ENCODE data around the gene TCF7L1. TPM values are rescaled to one million over a fixed set of nuclear protein-coding genes. Genes with fewer than 3 reads are reported as not detected.

TCF7L1 gene
- total and polyA plus RNA-seq, 9 of the 15 experiments (the other 6 are each of a cell fraction or from before 2014, with no cell fraction given) = 0.03 to 0.11 (median 0.07) TPM; not detected in 5

- H3K4me2 ChIP-seq (ENCODE audit: insufficient read depth, low read length) = no peak overlapping the region
- FAIRE-seq (no peak), ATAC-seq (no peak), DNase-seq (ENCODE audit: extremely low read depth in 1 of 4, low spot score in 3 of 4) (no peak)
- in situ Hi-C loops (cut with MboI) = no loop called here
- intact Hi-C loops (cut with micrococcal nuclease) = loop anchor here (5.0 kb wide), 2 partner anchors 53 to 98 kb away; no protein-coding TSS in a partner anchor
- no peaks in the 10 kb centered on the region for H4K20me1 ChIP-seq (replicated peaks; ENCODE audit: control insufficient read depth, insufficient read depth, low read length)
- H3K27ac ChIP-seq (ENCODE audit: extremely low read depth, low read depth, low read length) = no peak overlapping the region
- ChIA-PET CTCF (ENCODE audit: low intra/inter-chr PET ratio) (no interaction called here), POLR2A (interaction anchor here (0.6 kb wide), 1 partner anchor 1016 kb away, joined by 3 read pairs; no protein-coding TSS in a partner anchor)
- H3K4me3 ChIP-seq = no peak overlapping the region
- H3K79me2 ChIP-seq (ENCODE audit: control insufficient read depth, insufficient read depth, low read length) = no peaks in the 10 kb centered on the region
- H3K4me1 ChIP-seq (replicated peaks in 1 of 2; ENCODE audit: control insufficient read depth in 2 of 2, insufficient read depth in 2 of 2, low read length in 2 of 2) = no peaks in the 10 kb centered on the region
- no peaks in the 10 kb centered on the region; the same call in 1 of the 2 replicates for H3K9me3 ChIP-seq (replicated peaks; ENCODE audit: control insufficient read depth, insufficient read depth, low read depth, low read length)
- H3K27me3 ChIP-seq (ENCODE audit: control insufficient read depth in 2 of 2, insufficient read depth in 2 of 2, low read length in 2 of 2) = peaks cover 0 to 26% of the 10 kb centered on the region in 2 experiments; a peak in 2 of 5 replicates
- 2% methylated on average over 5 of the region's 5 CpGs for WGBS (ENCODE audit: insufficient coverage, low coverage, missing lambda C conversion rate)
- no peaks in the 10 kb centered on the region for H3K36me3 ChIP-seq (ENCODE audit: control insufficient read depth, insufficient read depth, low read length)
- H3K9ac ChIP-seq (ENCODE audit: insufficient read depth in 1 of 2, low read depth in 2 of 2, low read length in 2 of 2) = no peak overlapping the region
- no TSS peak for BruUV-seq (replicated peaks)
- no peaks in the 10 kb centered on the region for H3K9me1 ChIP-seq (ENCODE audit: control insufficient read depth, insufficient read depth, low read length)
- TF ChIP-seq STAT6 (CRISPR knock-in tag; IDR thresholded peaks at IDR 0.05) (no peak), ZBTB17 (CRISPR knock-in tag; IDR thresholded peaks at IDR 0.05) (no peak), PCBP1 (IDR thresholded peaks at IDR 0.05; ENCODE audit: low read depth, low read length, poor library complexity, severe bottlenecking) (no peak), CBFA2T3 (IDR thresholded peaks at IDR 0.05) (no peak), ZNF263 (CRISPR knock-in tag; IDR thresholded peaks at IDR 0.05; ENCODE audit: borderline replicate concordance) (no peak), MXI1 (IDR thresholded peaks at IDR 0.05; ENCODE audit: low read depth, low read length) (no peak), MTA2 (IDR thresholded peaks at IDR 0.05; ENCODE audit: low read depth) (no peak), ELF2 (CRISPR knock-in tag; IDR thresholded peaks at IDR 0.05) (no peak), ZNF3 (CRISPR knock-in tag; IDR thresholded peaks at IDR 0.05) (no peak), IRF2 (CRISPR knock-in tag; IDR thresholded peaks at IDR 0.05) (no peak), TFAP4 (CRISPR knock-in tag; IDR thresholded peaks at IDR 0.05; ENCODE audit: borderline replicate concordance) (no peak), JUNB (CRISPR knock-in tag; conservative IDR thresholded peaks at IDR 0.05) (no peak), RFX1 (IDR thresholded peaks at IDR 0.05) (no peak)
- H2AFZ ChIP-seq (ENCODE audit: low read depth, low read length) = no peak overlapping the region
Measured at GRCh38 chr2:85188852-85189251, 55.7 kb downstream of the TCF7L1 start.

Data from K562 (cell line).